Activated CD4-positive, alpha-beta T cell treated with anti-CD3 and anti-CD28 coated beads, Interleukin-2, amount 10 ng/mL, durations not matched to agents 7 days and 5 days (primary cell): Measurements from ENCODE around the gene FOXL3. TPM values are rescaled to one million over a fixed set of nuclear protein-coding genes. Genes with fewer than 3 reads are reported as not detected.
"Not testable (repeated sequence)": the region's sequence is repeated elsewhere in the genome, so short reads cannot be mapped to it uniquely, and the experiment has no call there.

ENCODE experiments used
- CTCF ChIA-PET: fragments of 350-600 bp; sonication (Branson Sonifier 250); formaldehyde crosslinking; loops from one replicate; lab custom pipeline; 2021; ENCODE audit warnings: antibody characterized with exemption; lab: Charles Lee
- POLR2A ChIA-PET: fragments of 350-600 bp; sonication (Branson Sonifier 250); formaldehyde crosslinking; loops from one replicate; lab custom pipeline; 2021; ENCODE audit warnings: antibody characterized with exemption; lab: Charles Lee
- DNase-seq: peaks from one replicate; pipeline ENCODE4 v3.0.0-alpha.2; 2020
- H3K27ac Mint-ChIP-seq: one replicate; pipeline ENCODE4 v1.8.0; 2021; ENCODE audit warnings: mild to moderate bottlenecking, moderate library complexity, mixed read lengths
- H3K27me3 Mint-ChIP-seq: one replicate; pipeline ENCODE4 v1.8.0; 2021; ENCODE audit warnings: mixed read lengths
- H3K36me3 Mint-ChIP-seq: one replicate; pipeline ENCODE4 v1.8.0; 2021; ENCODE audit warnings: low read depth, mixed read lengths
- H3K4me1 Mint-ChIP-seq: one replicate; pipeline ENCODE4 v1.8.0; 2021; ENCODE audit warnings: mixed read lengths
- H3K4me3 Mint-ChIP-seq: one replicate; pipeline ENCODE4 v1.8.0; 2021; ENCODE audit warnings: mild to moderate bottlenecking, moderate library complexity, mixed read lengths
- H3K9me3 Mint-ChIP-seq: one replicate; pipeline ENCODE4 v1.8.0; 2021; ENCODE audit warnings: mixed read lengths
- total RNA-seq, 2 experiments: library from RNA; stranded (reverse); gene quantifications; one replicate each; pipeline ENCODE4 v1.2.3, GENCODE V29; 2021

FOXL3 gene
- total RNA-seq, 2 experiments from 2014 or later, result not detected

DNA sequence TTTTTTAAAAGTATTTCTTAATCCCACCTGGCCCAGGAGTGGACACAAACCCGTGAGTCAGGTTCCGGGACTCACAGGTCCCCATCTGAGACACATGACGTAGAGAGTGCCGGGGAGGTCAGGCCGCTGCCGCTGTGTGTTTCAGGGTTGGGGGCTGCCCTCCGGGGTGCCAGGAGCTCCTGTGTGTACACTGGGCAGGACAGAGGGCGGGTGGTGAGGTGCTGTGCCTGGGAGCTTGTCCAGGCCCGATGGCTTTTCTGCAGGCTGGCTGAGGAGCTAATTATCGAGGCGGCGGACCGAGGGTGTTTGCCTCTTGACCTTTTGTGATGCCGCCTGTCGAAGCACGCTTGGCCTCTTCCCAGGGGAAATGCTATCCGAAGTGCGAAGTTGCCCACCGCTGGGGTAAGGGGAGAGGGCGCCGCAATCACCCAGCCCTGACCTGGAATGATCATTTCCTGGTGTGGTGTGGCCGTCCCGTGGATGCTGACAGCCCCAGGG is 42.1 kb downstream of the FOXL3 start:
- no peak overlapping the region for H3K4me3 Mint-ChIP-seq

GRCh38 chr7:332646-333392 is 42.8 kb downstream of the FOXL3 start:
- H3K4me3 Mint-ChIP-seq, result no peak overlapping the region
- peaks cover 4% of the 10 kb centered on the region for H3K36me3 Mint-ChIP-seq
- H3K4me1 Mint-ChIP-seq, result peaks cover 8% of the 10 kb centered on the region
- ChIA-PET POLR2A (no interaction called here), CTCF (interaction anchor here (0.6 to 1.2 kb wide), 8 partner anchors 9 to 451 kb away, joined by 3 read pairs; no protein-coding TSS in a partner anchor)
- H3K27ac Mint-ChIP-seq, result no peak overlapping the region
- H3K9me3 Mint-ChIP-seq, result peaks cover 11% of the 10 kb centered on the region
- H3K27me3 Mint-ChIP-seq, result no peaks in the 10 kb centered on the region
- peak; percentile 87 for DNase-seq

More for the DNA sequence above, 42.1 kb downstream of the FOXL3 start:
- Mint-ChIP-seq H3K27ac (no peak overlapping the region), H3K36me3 (peaks cover 4% of the 10 kb centered on the region), H3K27me3 (no peaks in the 10 kb centered on the region), H3K9me3 (peaks cover 11% of the 10 kb centered on the region), H3K4me1 (peaks cover 5% of the 10 kb centered on the region)
- ChIA-PET CTCF (interaction anchor here (1.2 kb wide), 1 partner anchor 117 kb away, joined by 3 read pairs; no protein-coding TSS in a partner anchor), POLR2A (no interaction called here)
- no peak for DNase-seq

DNA sequence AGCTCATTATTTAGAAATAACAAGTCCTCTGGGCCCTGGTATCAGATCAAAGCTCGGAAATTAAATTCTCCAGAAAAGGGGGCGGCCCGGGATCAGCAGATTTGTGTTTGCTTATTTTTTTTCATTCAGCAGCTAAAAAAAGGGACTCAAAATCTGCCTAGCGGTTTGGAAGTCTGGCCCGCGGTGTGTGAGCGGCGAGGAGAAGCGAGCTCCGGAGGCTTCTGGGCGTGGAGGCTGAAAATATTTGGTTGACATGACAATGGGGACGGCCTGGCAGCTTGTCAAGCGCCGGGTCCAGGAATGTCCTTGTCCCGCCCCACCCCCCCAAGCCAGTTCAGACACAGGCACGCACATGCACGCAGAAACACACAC is 43.4 kb downstream of the FOXL3 start:
- ChIA-PET POLR2A (no interaction called here), CTCF (interaction anchor here (0.6 to 1.2 kb wide), 8 partner anchors 9 to 450 kb away, joined by 3 read pairs; no protein-coding TSS in a partner anchor)
- Mint-ChIP-seq H3K9me3 (peaks cover 11% of the 10 kb centered on the region), H3K4me3 (no peak overlapping the region), H3K4me1 (peaks cover 8% of the 10 kb centered on the region), H3K27ac (no peak overlapping the region), H3K27me3 (no peaks in the 10 kb centered on the region), H3K36me3 (peaks cover 4% of the 10 kb centered on the region)
- no peak for DNase-seq

DNA sequence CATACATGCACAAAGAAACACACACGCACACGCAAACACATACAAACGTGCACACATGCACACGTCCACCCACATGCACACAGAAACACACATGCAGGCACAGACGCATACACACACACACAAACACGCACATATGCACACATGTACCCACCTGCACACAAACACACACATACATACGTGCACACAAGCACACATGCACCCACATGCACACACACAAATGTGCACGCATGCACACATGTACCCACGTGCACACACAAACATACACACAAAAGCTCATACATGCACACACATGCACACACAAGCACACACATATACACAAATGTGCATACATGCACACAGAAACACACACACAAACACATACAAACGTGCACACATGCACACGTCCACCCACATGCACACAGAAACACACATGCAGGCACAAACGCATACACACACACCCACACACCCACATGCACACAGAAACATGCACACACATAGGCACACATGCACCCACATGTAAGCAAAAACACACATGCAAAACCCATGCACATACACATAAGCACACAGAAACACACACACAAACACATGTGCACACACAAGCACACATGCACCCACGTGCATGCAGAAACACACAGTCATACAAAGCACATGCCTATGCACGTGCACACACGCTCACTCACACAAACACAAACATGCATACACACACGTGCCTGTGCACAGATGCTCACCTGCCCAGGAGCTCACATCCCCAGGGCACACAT is 44.8 kb downstream of the FOXL3 start:
- H3K36me3 Mint-ChIP-seq, result peaks cover 4% of the 10 kb centered on the region
- peaks cover 8% of the 10 kb centered on the region for H3K4me1 Mint-ChIP-seq
- no peak for DNase-seq
- H3K27ac Mint-ChIP-seq, result no peak overlapping the region
- H3K4me3 Mint-ChIP-seq, result no peak overlapping the region
- CTCF ChIA-PET, result interaction anchor here (1.0 kb wide), 1 partner anchor 13 kb away, joined by 3 read pairs; no protein-coding TSS in a partner anchor
- POLR2A ChIA-PET, result no interaction called here
- no peaks in the 10 kb centered on the region for H3K27me3 Mint-ChIP-seq
- H3K9me3 Mint-ChIP-seq, result peaks cover 11% of the 10 kb centered on the region

DNA sequence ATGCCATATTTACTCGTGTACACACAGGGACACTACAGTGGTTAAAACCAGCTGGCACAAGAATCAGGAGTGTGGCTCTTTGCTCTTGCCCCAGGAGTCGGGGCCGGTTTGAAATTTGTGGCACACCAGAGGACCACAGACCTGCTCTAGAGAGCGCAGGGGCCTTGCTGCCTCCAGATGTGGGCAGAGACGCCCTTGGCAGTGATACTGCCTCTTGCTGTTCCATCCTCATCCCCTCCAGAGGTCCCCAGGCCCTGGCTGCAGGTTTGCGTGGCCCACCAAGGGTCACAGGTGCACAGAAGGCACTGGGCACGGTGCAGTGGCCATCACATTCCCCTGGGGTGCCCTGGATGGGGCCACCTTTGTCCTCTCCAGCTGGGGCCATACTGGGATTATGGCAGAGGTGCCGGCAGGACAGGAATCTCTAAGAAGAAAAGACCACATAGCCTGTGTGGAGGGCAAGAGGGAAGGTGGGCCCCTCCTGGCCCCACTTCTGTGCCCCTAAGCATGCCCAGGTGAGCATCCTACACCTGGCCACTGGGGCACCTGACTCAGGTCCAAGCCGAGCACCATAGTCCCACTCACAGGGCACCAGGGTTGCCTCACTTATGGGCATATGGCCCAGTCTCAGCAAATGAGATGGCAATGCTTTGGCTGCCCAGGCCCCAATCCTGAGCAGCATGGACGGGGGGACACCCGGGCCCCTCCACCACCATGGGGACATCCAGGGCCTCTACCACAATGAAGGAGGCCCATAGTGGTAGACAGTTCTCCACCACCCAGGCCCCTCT is 45.6 kb downstream of the FOXL3 start:
- H3K36me3 Mint-ChIP-seq, result peaks cover 4% of the 10 kb centered on the region
- peaks cover 8% of the 10 kb centered on the region for H3K4me1 Mint-ChIP-seq
- no peak overlapping the region for H3K27ac Mint-ChIP-seq
- no peak overlapping the region for H3K4me3 Mint-ChIP-seq
- no peak for DNase-seq
- ChIA-PET POLR2A (no interaction called here), CTCF (interaction anchor here (1.0 kb wide), 1 partner anchor 14 kb away, joined by 3 read pairs; no protein-coding TSS in a partner anchor)
- H3K9me3 Mint-ChIP-seq, result peaks cover 11% of the 10 kb centered on the region
- no peaks in the 10 kb centered on the region for H3K27me3 Mint-ChIP-seq

DNA sequence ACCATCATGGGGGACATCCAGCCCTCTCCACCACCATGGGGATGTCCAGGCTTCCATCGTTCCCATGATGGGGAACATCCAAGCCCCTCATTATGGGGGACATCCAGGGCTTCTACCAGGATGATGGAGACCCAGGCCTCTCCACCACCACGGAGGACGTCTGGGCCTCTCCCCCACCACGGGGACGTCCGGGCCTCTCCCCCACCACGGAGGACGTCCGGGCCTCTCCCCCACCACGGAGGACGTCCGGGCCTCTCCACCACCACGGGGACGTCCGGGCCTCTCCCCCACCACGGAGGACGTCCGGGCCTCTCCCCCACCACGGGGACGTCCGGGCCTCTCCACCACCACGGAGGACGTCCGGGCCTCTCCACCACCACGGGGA is 46.2 kb downstream of the FOXL3 start:
- H3K4me1 Mint-ChIP-seq, H3K27ac Mint-ChIP-seq, POLR2A ChIA-PET, H3K27me3 Mint-ChIP-seq, H3K4me3 Mint-ChIP-seq, H3K36me3 Mint-ChIP-seq, CTCF ChIA-PET, DNase-seq: not testable (repeated sequence)
- peaks cover 11% of the 10 kb centered on the region for H3K9me3 Mint-ChIP-seq

GRCh38 chr7:336810-337566 is 47.0 kb downstream of the FOXL3 start:
- CTCF ChIA-PET, result no interaction called here

GRCh38 chr7:337567-337951 is 47.6 kb downstream of the FOXL3 start:
- H3K27ac Mint-ChIP-seq, result no peak overlapping the region
- CTCF ChIA-PET, result no interaction called here
- peaks cover 11% of the 10 kb centered on the region for H3K9me3 Mint-ChIP-seq
- DNase-seq, result no peak
- H3K27me3 Mint-ChIP-seq, result no peaks in the 10 kb centered on the region
- H3K36me3 Mint-ChIP-seq, result peaks cover 4% of the 10 kb centered on the region
- peaks cover 8% of the 10 kb centered on the region for H3K4me1 Mint-ChIP-seq
- no peak overlapping the region for H3K4me3 Mint-ChIP-seq
- POLR2A ChIA-PET, result no interaction called here

More at GRCh38 chr7:336810-337566, 47.0 kb downstream of the FOXL3 start:
- peak; percentile 27 for DNase-seq
- H3K27ac Mint-ChIP-seq, result no peak overlapping the region
- no peaks in the 10 kb centered on the region for H3K27me3 Mint-ChIP-seq
- H3K4me3 Mint-ChIP-seq, result no peak overlapping the region
- peaks cover 8% of the 10 kb centered on the region for H3K4me1 Mint-ChIP-seq
- peaks cover 4% of the 10 kb centered on the region for H3K36me3 Mint-ChIP-seq
- H3K9me3 Mint-ChIP-seq, result peaks cover 11% of the 10 kb centered on the region
- POLR2A ChIA-PET, result no interaction called here

DNA sequence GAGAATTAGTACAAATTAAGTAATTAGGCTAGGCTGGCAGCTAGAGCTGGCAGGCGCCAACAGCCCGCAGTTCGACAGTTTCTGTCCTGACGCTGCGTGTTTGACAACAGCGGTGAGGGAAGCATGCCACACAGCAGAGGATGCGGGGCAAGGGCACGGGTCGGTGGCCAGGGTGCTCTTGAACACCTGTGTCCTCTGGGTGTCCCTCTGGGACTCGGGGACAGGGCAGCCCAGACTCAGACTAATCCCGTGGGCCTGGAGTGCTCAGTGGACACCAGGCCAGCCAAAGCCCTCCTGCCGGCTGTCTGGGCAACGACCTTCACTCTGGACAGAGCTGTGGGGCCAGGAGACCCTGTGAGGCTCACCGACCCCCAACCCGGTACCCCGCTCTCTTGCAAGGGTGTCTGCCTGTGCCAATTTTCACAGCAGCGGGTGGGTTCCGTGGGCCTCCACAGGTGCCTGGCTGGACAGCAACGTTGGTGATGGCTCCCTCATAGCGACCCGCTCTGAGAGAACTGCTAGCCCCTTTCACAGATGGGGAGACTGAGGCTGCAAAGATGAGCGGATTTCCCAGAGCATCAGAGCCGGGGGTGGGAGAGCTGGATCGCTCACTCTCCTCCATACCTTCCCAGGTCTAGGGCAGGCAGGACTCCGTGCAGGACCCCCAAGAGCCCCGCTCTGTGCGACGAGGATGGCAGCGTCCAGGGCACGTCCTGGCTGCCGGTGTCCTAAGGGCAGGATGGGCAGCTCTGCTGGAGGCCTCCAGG is 48.5 kb downstream of the FOXL3 start:
- H3K27ac Mint-ChIP-seq, result no peak overlapping the region
- peaks cover 4% of the 10 kb centered on the region for H3K36me3 Mint-ChIP-seq
- no peak for DNase-seq
- H3K4me1 Mint-ChIP-seq, result peaks cover 8% of the 10 kb centered on the region
- CTCF ChIA-PET, result no interaction called here
- POLR2A ChIA-PET, result no interaction called here
- peaks cover 11% of the 10 kb centered on the region for H3K9me3 Mint-ChIP-seq
- H3K4me3 Mint-ChIP-seq, result no peak overlapping the region
- H3K27me3 Mint-ChIP-seq, result no peaks in the 10 kb centered on the region

DNA sequence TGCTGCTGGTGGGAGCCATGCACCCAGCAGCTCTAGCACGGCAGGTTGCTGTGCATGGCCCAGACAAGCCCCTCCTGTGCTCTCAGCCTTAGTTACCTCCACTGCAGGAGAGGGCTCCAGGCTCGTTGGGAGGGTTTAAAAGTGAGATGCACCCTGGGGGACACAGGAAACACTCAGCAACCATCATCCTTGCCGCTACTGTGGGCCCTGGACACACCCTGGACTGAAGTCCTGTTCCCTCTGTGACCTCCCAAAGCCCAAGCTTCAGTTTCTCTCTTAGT is 49.0 kb downstream of the FOXL3 start:
- H3K4me3 Mint-ChIP-seq, result no peak overlapping the region
- no peak overlapping the region for H3K27ac Mint-ChIP-seq
- H3K27me3 Mint-ChIP-seq, result no peaks in the 10 kb centered on the region
- H3K4me1 Mint-ChIP-seq, result peaks cover 8% of the 10 kb centered on the region
- H3K9me3 Mint-ChIP-seq, result peaks cover 11% of the 10 kb centered on the region
- POLR2A ChIA-PET, result no interaction called here
- CTCF ChIA-PET, result no interaction called here
- no peak for DNase-seq
- peaks cover 4% of the 10 kb centered on the region for H3K36me3 Mint-ChIP-seq

DNA sequence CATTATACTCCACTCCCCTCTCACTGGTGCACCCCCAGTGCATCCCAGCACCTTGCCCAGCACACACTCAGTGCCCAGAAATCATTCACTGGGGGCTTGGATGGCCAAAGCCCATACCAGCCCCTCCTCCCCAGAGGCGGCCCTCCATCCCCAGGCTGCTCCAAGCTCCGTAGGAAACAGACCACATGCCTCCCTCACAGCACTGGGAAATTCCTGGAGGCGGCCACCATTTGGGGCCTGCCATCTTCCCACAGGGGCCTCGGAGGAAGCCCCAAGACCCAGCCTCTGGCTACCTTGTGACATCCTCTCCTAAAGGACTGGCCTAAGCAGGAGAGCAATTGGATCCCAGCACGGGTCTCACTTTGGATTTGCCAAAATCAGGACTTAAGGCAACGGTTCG is 49.7 kb downstream of the FOXL3 start:
- ChIA-PET CTCF (no interaction called here), POLR2A (no interaction called here)
- H3K4me3 Mint-ChIP-seq, result no peak overlapping the region
- peaks cover 5% of the 10 kb centered on the region for H3K4me1 Mint-ChIP-seq
- H3K27me3 Mint-ChIP-seq, result no peaks in the 10 kb centered on the region
- H3K9me3 Mint-ChIP-seq, result peaks cover 5% of the 10 kb centered on the region
- no peak overlapping the region for H3K27ac Mint-ChIP-seq
- H3K36me3 Mint-ChIP-seq, result no peaks in the 10 kb centered on the region
- DNase-seq, result no peak
